Thyroid gland (tissue), 4 donors: ENCODE measurements around the gene SMG1.

Source experiments
- CTCF ChIP-seq, 6 experiments: fragments of 200-600 bp in 3 of 6; fragments of 450-650 bp in 3 of 6; sonication (generic) in 3 of 6; IDR thresholded peaks; one replicate each; pipeline ENCODE4 v1.5.1; 2016 to 2019; ENCODE audit warnings: antibody characterized with exemption in 6 of 6, mild to moderate bottlenecking in 2 of 6, inconsistent platforms in 1 of 6, moderate library complexity in 1 of 6
- POLR2A ChIP-seq, 2 donors: fragments of 450-650 bp; IDR thresholded peaks; one replicate each; pipeline ENCODE4 v1.6.1; 2017; ENCODE audit warnings: antibody characterized with exemption in 2 of 2, mild to moderate bottlenecking in 2 of 2, moderate library complexity in 1 of 2

- no peak for TF ChIP-seq POLR2A (IDR thresholded peaks at IDR 0.05)
- no peak for TF ChIP-seq CTCF (IDR thresholded peaks at IDR 0.05)
Observed at GRCh38 chr16:18800293-18800692, 125.9 kb downstream of the SMG1 start.
